BJ (cell line): ENCODE results near the gene KLHL22. TPM values are rescaled to one million over a fixed set of nuclear protein-coding genes. Genes with fewer than 3 reads are reported as not detected.

Source experiments
- CTCF ChIA-PET: fragments of 350-600 bp; formaldehyde crosslinking; extraction: SDS; loops from one replicate; lab custom pipeline; 2021; ENCODE audit warnings: antibody characterized with exemption, inconsistent platforms; lab: Yijun Ruan, JAX
- POLR2A ChIA-PET: fragments of 300-600 bp; sonication (Branson Sonifier 250); formaldehyde crosslinking; extraction: SDS; loops from one replicate; lab custom pipeline; 2021; ENCODE audit warnings: antibody characterized with exemption; lab: Charles Lee
- DNase-seq: peaks from one replicate; pipeline ENCODE4 v3.0.0-alpha.2; 2011; ENCODE audit warnings: low read depth
- H3K27me3 ChIP-seq: 2 replicates; pipeline ENCODE4 v1.6.0; 2011; ENCODE audit warnings: low read length; ENCODE audit not compliant: control insufficient read depth, insufficient read depth
- H3K36me3 ChIP-seq: 2 replicates; pipeline ENCODE4 v1.5.1; 2011; ENCODE audit warnings: low read length; ENCODE audit not compliant: control insufficient read depth, insufficient read depth
- H3K4me3 ChIP-seq: 2 replicates; pipeline ENCODE4 v1.5.1; 2011; ENCODE audit warnings: low read depth, mild to moderate bottlenecking, control low read depth, low read length
- CTCF ChIP-seq: IDR thresholded peaks from 2 replicates; pipeline ENCODE4 v1.5.1; 2011; ENCODE audit warnings: low read depth, mild to moderate bottlenecking, control low read depth, inconsistent platforms, low read length, moderate library complexity; ENCODE audit not compliant: insufficient read depth
- polyA plus RNA-seq: library from polyadenylated mRNA; depleted of rRNA; stranded (reverse); fragments of >200 nt; gene quantifications from 2 replicates; pipeline ENCODE4 v1.2.3, GENCODE V29; 2011

KLHL22 gene
- polyA plus RNA-seq, 1 experiment, result 34.0 TPM

GRCh38 chr22:20399866-20400605 lies 95.6 kb downstream of the KLHL22 start:
- TF ChIP-seq CTCF, result no peak
- H3K27me3 ChIP-seq, result no peaks in the 10 kb centered on the region
- DNase-seq, result no peak
- H3K4me3 ChIP-seq, result no peak overlapping the region
- ChIA-PET POLR2A (no interaction called here), CTCF (no interaction called here)
- 0 out of 2 replicates have a peak, but pooled peaks cover 2% of the 10 kb centered on the region for H3K36me3 ChIP-seq

GRCh38 chr22:20398420-20398819 lies 97.2 kb downstream of the KLHL22 start:
- Histone ChIP-seq H3K36me3 (0 out of 2 replicates have a peak, but pooled peaks cover 2% of the 10 kb centered on the region), H3K4me3 (no peak overlapping the region), H3K27me3 (no peaks in the 10 kb centered on the region)
- no peak for TF ChIP-seq CTCF
- no peak for DNase-seq
- ChIA-PET POLR2A (no interaction called here), CTCF (interaction anchor here (0.5 kb wide), 1 partner anchor 98 kb away, joined by 3 read pairs; no protein-coding TSS in a partner anchor)

GRCh38 chr22:20397498-20397897 lies 98.1 kb downstream of the KLHL22 start:
- DNase-seq, result no peak
- CTCF ChIA-PET, result no interaction called here
- TF ChIP-seq CTCF, result no peak
- Histone ChIP-seq H3K36me3 (0 out of 2 replicates have a peak, but pooled peaks cover 2% of the 10 kb centered on the region), H3K27me3 (no peaks in the 10 kb centered on the region), H3K4me3 (no peak overlapping the region)
- POLR2A ChIA-PET, result no interaction called here

GRCh38 chr22:20396639-20397038 lies 99.0 kb downstream of the KLHL22 start:
- Histone ChIP-seq H3K36me3 (0 out of 2 replicates have a peak, but pooled peaks cover 2% of the 10 kb centered on the region), H3K27me3 (no peaks in the 10 kb centered on the region), H3K4me3 (no peak overlapping the region)
- no peak for TF ChIP-seq CTCF
- ChIA-PET CTCF (interaction anchor here (0.6 to 0.9 kb wide), 2 partner anchors 174 to 240 kb away, joined by 3 read pairs; no protein-coding TSS in a partner anchor), POLR2A (no interaction called here)
- DNase-seq, result no peak

- H3K4me3 ChIP-seq, result no peak overlapping the region
- no peak for DNase-seq
- H3K27me3 ChIP-seq, result no peaks in the 10 kb centered on the region
- TF ChIP-seq CTCF, result no peak
- CTCF ChIA-PET, result interaction anchor here (0.8 to 0.9 kb wide), 2 partner anchors 11 to 239 kb away, joined by 3 read pairs; no protein-coding TSS in a partner anchor
- POLR2A ChIA-PET, result no interaction called here
- no peaks in the 10 kb centered on the region for H3K36me3 ChIP-seq
Measured at GRCh38 chr22:20395907-20396287, 99.7 kb downstream of the KLHL22 start.
